Measurements from ENCODE around the gene FBXO17. TPM values are rescaled to one million over a fixed set of nuclear protein-coding genes. Genes with fewer than 3 reads are reported as not detected.

Gene FBXO17
- total and polyA plus RNA-seq, 2 donors (not counting 3 experiments of a cell fraction or from before 2014, with no cell fraction given): 21.8 to 23.8 TPM

GRCh38 chr19:39014037-39014436, 38.5 kb upstream of the FBXO17 start:
- TF ChIP-seq POLR2AphosphoS5 (IDR thresholded peaks at IDR 0.05; ENCODE audit: insufficient read depth, low read depth, low read length) (no peak), JUN (IDR thresholded peaks at IDR 0.05; ENCODE audit: borderline replicate concordance, insufficient read depth, insufficient read length, low read depth) (no peak), MYC (IDR thresholded peaks at IDR 0.05; ENCODE audit: low read depth, low read length) (no peak), EZH2 (IDR thresholded peaks at IDR 0.05; ENCODE audit: borderline replicate concordance, low read depth, low read length, severe bottlenecking) (no peak), FOS (IDR thresholded peaks at IDR 0.05; ENCODE audit: borderline replicate concordance, insufficient read depth, low read length) (no peak), POLR2A (IDR thresholded peaks at IDR 0.05; ENCODE audit: low read depth, low read length) (no peak), GATA2 (IDR thresholded peaks at IDR 0.05; ENCODE audit: insufficient read depth, insufficient read length, low read depth, low read length) (no peak)
- TF ChIP-seq, protein P1, sequence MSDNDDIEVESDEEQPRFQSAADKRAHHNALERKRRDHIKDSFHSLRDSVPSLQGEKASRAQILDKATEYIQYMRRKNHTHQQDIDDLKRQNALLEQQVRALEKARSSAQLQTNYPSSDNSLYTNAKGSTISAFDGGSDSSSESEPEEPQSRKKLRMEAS (IDR thresholded peaks at IDR 0.05; ENCODE audit: insufficient read depth, insufficient read length): no peak
- TF ChIP-seq, protein P2, sequence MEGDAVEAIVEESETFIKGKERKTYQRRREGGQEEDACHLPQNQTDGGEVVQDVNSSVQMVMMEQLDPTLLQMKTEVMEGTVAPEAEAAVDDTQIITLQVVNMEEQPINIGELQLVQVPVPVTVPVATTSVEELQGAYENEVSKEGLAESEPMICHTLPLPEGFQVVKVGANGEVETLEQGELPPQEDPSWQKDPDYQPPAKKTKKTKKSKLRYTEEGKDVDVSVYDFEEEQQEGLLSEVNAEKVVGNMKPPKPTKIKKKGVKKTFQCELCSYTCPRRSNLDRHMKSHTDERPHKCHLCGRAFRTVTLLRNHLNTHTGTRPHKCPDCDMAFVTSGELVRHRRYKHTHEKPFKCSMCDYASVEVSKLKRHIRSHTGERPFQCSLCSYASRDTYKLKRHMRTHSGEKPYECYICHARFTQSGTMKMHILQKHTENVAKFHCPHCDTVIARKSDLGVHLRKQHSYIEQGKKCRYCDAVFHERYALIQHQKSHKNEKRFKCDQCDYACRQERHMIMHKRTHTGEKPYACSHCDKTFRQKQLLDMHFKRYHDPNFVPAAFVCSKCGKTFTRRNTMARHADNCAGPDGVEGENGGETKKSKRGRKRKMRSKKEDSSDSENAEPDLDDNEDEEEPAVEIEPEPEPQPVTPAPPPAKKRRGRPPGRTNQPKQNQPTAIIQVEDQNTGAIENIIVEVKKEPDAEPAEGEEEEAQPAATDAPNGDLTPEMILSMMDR (IDR thresholded peaks at IDR 0.05; ENCODE audit: extremely low read depth in 1 of 2, insufficient read depth in 1 of 2, low read depth in 1 of 2, low read length in 2 of 2): no peak
- no peaks in the 10 kb centered on the region for H3K36me3 ChIP-seq (ENCODE audit: control insufficient read depth in 2 of 2, extremely low read depth in 1 of 2, insufficient read depth in 2 of 2, low read length in 2 of 2)
- no peak overlapping the region for H2AFZ ChIP-seq (ENCODE audit: low read depth, low read length)
- BruUV-seq (replicated peaks): no TSS peak
- no peak overlapping the region for H3K4me3 ChIP-seq (replicated peaks in 1 of 3; ENCODE audit: insufficient read depth in 1 of 3, low read depth in 1 of 3, low read length in 3 of 3)
- H3K79me2 ChIP-seq (ENCODE audit: control insufficient read depth, insufficient read depth, low read length): no peaks in the 10 kb centered on the region
- ChIA-PET POLR2A (no interaction called here), CTCF (no interaction called here)
- intact Hi-C loops (cut with micrococcal nuclease) (no loop called here), dilution Hi-C loops (cut with MboI; ENCODE audit: extremely low pct_ligation_motif_present, low sequenced_read_pairs) (no loop called here)
- H3K9ac ChIP-seq (replicated peaks; ENCODE audit: extremely low read depth, insufficient read depth, low read length): no peak overlapping the region
- no peaks in the 10 kb centered on the region for H3K9me1 ChIP-seq (replicated peaks; ENCODE audit: control insufficient read depth, extremely low read depth, insufficient read depth, low read length)
- no peaks in the 10 kb centered on the region for H3K9me3 ChIP-seq (replicated peaks; ENCODE audit: control insufficient read depth, insufficient read depth, low read length)
- H3K27ac ChIP-seq (ENCODE audit: insufficient read depth, low read depth, low read length): no peak overlapping the region
- FAIRE-seq (no peak), DNase-seq (ENCODE audit: low read depth, low spot score) (no peak)
- H4K20me1 ChIP-seq (replicated peaks; ENCODE audit: control insufficient read depth, extremely low read depth, insufficient read depth, low read length): no peaks in the 10 kb centered on the region
- H3K27me3 ChIP-seq (ENCODE audit: control insufficient read depth in 2 of 2, insufficient read depth in 2 of 2, low read length in 2 of 2): peaks cover 0 to 2% of the 10 kb centered on the region in 2 experiments
- no peak overlapping the region for H3K4me2 ChIP-seq (ENCODE audit: insufficient read depth, low read length)
- no peaks in the 10 kb centered on the region for H3K4me1 ChIP-seq (ENCODE audit: control insufficient read depth, extremely low read depth, insufficient read depth, low read length)

All from endothelial cell of umbilical vein (primary cell).